Skeletal muscle cell (primary cell): ENCODE results near the gene CEACAM19.
"Not testable (repeated sequence)": the region's sequence is repeated elsewhere in the genome, so short reads cannot be mapped to it uniquely, and the experiment has no call there.

Source experiments
- DNase-seq: peaks from one replicate; pipeline ENCODE4 v3.0.0-alpha.2; 2010; ENCODE audit warnings: low read depth
- H3K4me3 ChIP-seq: 2 replicates; pipeline ENCODE4 v1.5.1; 2011; ENCODE audit warnings: low read depth, mild to moderate bottlenecking, control low read depth, low read length, moderate library complexity

CEACAM19 gene

DNA sequence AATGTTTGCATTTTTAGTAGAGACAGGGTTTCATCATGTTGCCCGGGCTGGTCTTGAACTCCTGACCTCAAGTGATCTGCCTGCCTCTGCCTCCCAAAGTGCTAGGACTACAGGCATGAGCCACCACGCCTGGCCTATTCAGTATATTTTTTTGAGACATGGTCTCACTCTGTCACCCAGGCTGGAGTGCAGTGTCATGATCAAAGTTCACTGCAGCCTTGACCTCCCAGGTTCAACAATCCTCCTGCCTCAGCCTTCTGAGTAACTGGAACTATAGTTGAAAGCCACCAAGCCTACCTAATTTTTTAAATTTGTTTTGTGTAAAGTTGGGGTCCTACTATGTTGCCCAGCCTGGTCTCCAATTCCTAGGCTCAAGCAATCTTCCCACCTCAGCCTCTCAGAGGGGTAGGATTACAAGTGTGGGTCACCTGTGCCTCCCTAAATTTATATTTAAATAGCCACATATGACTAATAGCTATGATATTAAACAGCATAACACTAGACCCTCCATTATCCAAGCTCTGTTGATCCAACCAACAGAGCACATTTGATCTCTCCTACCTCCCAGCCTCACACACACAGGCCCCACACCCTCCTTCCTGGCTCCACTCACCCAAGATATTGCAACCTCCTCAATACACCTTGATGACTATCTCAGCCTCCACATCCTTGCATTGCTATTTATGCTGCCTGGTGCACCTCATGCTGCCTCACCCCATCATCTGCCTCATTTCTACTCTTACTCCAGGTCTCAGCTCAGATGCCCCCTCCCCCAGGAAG, 2.1 kb upstream of the CEACAM19 start:
- no peak overlapping the region for H3K4me3 ChIP-seq
- DNase-seq: no peak

DNA sequence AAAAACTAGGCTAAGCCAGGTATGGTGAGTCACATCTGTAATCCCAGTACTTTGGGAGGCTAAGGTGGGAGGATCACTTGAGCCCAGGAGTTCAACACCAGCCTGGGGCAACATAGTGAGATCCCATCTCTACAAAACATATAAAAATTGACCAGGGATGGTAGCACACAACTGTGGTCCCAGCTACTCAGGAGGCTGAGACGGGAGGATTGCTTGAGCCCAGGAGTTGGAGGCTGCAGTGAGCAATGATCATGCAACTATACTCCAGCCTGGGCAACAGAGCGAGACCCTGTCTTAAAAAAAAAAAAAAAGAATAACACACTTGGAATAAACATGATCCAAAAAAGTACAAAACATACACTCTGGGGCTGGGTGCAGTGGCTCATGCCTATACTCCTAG, 1.3 kb upstream of the CEACAM19 start:
- not testable (repeated sequence) for H3K4me3 ChIP-seq, DNase-seq

DNA sequence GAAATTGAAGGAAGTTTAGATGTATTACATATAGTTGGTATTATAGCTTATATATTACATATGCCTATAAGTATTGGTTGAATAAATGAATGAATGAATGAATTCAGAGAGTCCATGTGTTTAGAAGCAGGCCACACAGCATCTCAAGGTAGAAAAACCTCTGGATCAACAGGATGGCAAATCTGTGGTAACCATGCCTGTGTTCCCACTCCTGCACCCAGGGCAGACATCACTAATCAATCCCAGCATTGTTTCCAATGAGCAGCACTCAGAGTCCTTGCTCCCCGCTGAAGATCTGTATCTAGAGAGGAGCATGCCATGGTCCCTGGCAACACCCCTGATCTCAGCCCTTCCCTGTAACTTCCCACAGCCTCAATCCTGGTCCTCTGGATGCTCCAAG, 944 bp downstream of the CEACAM19 start:
- H3K4me3 ChIP-seq: no peak overlapping the region
- no peak for DNase-seq

DNA sequence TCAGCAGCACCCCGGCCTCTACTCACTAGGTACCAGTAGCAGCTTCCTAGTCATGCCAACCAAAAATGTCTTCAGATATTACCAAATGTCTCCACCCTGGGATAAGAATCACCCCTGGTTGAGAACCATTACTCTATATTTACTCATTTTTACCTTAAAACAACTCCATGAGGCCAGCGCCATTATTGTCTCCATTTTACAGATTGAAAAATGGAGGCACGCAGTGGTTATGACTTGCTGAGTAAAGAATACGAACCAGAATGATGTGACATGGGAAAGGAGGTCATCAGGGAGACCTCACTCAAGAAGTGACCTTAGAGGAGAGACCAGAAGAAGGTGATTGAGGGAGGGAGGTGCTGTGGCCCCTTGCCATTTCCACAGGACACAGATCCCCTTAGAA, 2.2 kb downstream of the CEACAM19 start:
- H3K4me3 ChIP-seq: no peak overlapping the region
- DNase-seq: no peak

DNA sequence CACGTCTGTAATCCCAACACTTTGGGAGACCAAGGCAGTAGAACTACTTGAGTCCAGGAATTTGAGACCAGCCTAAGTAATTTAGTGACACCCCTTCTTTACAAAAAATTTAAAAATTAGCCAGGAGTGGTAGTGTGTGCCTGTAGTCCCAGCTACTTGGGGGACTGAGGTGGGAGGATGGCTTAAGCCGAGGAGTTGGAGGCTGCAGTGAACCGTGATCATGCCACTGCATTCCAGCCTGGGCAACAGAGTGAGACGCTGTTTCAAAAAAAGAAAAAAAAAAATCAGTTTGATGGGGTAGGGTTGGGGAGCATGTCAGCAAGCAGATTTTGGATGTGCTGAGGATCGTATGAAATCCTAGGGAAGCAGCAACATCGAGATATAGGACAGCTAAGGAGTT, 4.2 kb downstream of the CEACAM19 start:
- no peak for DNase-seq
- H3K4me3 ChIP-seq: no peak overlapping the region

DNA sequence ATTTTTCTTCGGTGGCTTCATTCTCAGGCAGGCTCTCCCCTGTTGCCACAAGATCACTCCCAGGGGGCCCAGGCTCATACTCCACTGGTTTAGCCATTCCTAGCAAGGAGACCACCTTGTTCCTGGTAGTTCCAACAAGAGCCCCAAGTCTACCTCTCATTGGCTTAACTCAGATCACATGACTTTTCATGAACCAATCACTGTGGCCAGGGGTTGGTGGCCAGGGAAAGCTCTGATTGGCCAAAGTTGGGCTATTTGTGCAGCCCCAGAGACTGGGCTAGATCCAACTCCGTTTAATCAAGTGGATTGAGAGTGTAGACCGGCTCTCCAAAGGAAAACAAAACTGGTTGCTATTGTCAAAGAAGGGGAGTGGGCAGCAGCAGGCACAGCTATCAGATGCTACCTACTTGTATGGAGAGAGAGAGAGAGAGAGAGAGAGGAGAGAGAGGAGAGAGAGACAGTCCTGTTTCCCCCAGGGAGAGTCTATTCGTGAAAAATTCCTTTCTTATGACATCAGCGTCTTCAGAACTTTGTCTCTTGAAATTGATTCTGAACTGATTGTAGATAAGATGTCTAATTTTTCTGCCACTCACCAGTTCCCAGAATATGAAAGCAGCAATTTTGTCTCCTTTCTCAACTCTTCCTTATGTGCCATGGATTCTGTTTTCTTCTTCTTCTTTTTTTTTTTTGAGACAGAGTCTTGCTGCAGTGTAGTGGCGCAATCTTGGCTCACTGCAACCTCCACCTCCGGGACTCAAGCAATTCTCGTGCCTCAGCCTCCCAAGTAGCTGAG, 5.9 kb downstream of the CEACAM19 start:
- no peak for DNase-seq
- H3K4me3 ChIP-seq: no peak overlapping the region

DNA sequence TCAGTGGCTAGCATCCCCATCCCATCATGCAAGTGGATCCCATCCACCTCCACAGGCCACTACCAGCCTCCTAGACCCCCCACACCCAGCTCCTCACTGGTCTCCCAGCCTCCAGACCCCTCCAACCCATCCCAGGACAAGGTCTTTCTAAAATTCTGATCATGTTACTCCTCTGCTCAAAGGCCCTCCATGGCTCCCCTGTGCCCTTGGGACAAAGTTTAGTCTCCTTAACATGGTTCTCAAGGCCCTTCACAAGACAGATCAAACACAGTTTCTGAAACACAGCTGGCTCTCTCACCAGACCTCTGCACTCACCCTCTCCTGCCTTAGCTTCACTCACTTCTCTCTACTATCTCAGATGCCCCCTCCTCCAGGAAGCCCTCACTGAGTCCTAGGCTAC, 9.3 kb downstream of the CEACAM19 start:
- H3K4me3 ChIP-seq: no peak overlapping the region
- DNase-seq: no peak

DNA sequence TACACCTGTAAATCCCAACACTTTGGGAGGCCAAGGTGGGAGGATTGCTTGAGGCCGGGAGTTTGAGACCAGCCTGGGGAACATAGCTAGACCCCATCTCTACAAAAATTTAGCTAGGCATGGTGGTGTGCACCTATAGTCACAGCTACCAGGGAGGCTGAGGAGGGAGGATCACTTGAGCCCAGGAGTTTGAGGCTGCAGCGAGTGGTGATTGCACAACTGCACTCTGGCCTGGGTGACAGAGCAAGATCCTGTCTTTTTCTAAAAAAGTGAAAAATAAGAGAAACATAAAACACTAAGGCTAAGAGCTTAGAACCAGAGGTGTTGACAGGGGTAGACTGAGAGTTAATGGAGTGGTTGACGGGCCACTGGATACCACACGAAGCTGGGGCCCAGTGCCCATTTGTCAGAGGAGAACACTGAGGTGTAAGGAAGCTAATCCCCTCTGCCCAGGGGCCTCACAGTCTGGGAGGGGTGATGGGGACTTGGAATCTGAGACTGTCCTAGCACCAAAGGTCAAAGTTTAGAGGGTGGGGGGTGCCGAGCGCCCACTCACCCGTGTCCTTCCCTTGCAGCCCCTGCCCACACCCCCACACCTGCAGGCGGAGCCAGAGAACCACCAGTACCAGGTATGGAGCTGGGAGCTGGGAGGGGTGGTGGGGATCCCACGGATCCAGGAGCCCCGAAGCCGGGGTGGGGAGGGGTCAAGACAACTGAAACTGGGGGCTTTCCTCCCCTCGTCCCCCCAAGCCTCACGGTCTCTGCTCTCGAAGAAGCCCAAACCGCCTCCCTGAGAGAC, 10.9 kb downstream of the CEACAM19 start:
- no peak overlapping the region for H3K4me3 ChIP-seq
- DNase-seq: no peak

DNA sequence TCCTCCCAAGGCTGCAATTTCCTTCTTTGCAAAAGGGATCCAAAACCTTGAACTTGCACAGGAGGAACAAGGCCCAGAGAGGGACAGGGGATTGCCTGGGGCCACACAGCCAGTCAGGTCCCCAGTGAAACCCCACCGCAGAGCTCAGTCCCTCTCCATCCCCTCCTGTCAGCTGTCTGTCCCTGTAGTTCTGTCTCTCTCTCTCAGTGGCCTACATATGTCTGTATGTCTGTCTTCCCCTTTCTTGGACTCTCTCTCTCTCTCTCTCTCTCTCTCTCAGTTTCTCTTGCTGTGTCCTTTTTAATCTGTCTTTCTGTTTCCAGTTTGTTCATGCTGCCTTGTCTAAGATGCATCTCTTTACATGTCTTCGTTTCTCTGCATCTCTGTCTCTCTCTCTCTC, 11.5 kb downstream of the CEACAM19 start:
- H3K4me3 ChIP-seq: no peak overlapping the region
- no peak for DNase-seq

DNA sequence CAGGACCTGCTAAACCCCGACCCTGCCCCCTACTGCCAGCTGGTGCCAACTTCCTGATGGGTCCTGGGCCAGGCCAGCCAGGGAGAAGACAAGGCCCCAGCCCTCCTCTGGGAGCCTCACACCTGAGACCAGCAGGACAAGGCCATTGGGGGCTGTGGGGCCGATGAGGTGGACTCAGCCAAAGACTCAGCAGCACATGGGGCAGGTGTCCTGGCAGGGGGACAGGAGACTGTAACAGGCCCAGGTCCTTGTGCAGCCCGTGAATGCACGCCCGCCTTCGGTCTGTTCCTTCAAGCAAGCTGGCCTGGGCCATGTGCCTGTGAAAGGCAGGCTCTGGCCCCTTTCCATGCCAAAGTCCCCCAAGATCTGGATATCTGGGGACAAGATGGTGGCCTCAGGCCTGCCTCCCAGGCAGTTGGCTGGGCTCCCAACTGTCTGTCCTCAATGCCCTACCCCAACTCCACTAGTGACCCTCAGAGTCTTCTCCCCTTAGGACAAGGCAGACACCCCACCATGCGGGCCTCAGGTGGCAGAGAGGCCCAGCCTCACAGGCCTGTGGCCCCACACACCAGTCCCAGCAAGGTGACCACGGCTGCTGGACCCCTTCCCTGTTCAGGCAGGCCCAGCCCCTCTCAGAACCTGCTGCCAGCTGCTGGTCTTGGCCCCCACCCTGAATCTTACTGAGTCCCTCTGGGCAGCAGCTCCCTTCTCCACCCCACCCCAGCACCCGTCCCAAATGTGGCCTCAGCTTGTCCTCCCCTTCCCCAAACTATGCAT, 12.3 kb downstream of the CEACAM19 start:
- DNase-seq: no peak
- H3K4me3 ChIP-seq: no peak overlapping the region

DNA sequence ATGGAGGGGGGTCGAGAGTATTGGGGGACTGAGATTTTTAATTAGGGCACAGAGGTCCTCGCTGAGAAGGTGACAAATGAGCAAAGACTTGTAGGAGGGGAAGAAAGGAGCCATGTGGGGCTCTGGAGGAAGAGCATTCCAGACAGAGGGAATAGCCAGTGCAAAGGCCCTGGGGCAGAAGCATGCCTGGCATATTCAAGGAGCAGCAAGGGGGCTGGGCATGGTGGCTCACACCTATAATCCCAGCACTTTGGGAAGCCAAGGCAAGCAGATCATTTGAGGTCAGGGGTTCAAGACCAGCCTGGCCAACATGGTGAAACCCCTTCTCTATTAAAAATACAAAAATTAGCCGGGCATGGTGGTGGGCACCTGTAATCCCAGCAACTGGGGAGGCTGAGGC, 13.1 kb downstream of the CEACAM19 start:
- DNase-seq, H3K4me3 ChIP-seq: not testable (repeated sequence)

DNA sequence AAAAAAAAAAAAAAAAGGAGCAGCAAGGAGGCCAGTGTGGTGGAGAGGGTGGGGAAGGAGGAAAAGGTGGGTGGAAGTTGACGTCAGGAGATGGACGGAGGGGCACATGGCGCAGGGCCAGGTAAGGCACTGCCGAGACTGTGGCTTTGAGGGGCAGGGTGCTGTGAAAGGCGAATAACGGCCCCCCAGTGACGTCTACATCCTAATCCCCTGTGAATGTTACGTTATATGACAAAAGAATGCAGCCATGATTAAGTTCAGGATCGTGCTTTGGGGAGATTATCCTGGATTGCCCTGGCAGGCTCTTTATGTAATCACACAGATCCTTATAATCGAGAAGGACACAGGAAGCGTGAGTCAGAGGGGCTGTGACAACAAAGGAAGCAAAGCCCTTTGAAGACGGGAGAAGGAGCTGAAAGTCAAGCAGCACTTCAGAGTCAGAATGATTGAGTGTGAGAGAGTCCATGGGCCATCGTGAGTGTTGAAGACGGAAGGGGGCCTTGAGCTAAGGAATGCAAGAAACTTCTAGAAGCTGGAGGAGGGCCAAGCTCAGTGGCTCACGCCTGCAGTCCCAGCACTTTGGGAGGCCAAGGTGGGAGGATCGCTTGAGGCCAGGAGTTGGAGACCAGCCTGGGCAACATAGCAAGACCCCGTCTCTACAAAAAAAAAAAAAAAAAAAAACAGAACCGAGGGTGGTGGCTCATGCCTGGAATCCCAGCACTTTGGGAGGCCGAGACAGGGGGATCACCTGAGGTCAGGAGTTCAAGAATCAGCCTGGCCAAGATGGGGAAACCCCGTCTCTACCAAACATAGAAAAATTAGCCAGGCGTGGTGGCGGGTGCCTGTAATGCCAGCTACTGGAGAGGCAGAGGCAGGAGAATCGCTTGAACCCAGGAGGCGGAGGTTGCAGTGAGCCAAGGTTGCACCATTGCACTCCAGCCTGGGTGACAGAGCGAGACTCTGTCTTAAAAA, 13.9 kb downstream of the CEACAM19 start:
- no peak overlapping the region for H3K4me3 ChIP-seq

DNA sequence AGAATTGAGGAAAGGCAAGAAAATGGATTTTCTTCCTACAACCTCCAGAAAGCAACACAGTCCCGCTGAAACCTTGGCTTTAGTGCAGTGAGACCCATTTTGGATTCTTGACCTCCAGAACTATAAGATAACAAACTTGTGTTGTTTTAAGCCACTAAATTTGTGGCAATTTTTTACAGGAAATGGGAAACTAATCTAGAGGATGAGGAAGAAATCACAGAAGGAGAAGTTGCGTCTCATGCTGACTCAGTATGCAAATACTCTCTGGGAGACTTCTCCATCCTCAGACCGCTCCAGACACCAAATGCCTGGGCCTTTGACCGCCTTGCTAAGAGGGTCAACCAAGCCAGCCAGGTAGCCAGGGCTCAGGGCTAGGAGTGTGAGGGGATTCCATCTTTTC, 14.6 kb downstream of the CEACAM19 start:
- no peak overlapping the region for H3K4me3 ChIP-seq
- DNase-seq: no peak

More for the DNA sequence above, 13.9 kb downstream of the CEACAM19 start:
- peak; percentile 70 for DNase-seq

DNA sequence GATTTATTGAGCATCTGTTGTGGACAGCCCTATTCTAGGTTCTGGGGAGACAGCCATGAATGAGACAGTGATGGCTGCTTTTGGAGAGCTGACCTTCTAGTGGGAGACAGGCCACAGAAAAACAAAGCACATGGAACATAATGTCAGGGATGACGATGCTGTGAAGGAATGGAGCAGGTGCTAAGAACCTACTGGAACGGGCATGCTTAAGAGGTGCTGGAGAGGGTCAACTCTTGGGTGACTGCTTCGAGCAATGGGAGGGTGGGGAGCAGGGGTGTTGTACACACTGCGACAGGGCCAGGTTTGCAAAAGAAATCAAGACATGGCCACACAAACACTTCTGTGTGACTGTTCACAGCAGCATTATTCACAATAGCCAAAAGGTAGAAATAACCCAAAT, 15.6 kb downstream of the CEACAM19 start:
- no peak overlapping the region for H3K4me3 ChIP-seq
- DNase-seq: no peak

DNA sequence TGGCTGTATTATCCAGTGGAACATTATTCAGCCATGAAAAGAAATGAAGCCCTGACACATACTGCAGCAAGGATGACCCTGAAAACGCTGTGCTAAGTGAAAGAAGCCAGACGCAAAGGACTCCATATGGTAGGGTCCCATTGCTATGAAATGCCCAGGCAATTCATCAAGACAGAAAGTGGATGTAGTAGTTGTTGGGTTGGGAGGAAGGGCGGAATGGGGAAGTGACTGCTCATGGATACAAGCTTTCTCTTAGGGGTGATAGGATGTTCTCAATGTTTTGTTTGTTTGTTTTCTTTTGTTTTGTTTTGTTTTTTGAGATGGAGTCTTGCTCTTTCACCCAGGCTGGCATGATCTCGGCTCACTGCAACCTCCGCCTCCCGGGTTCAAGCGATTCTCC, 16.6 kb downstream of the CEACAM19 start:
- H3K4me3 ChIP-seq: no peak overlapping the region
- DNase-seq: no peak

DNA sequence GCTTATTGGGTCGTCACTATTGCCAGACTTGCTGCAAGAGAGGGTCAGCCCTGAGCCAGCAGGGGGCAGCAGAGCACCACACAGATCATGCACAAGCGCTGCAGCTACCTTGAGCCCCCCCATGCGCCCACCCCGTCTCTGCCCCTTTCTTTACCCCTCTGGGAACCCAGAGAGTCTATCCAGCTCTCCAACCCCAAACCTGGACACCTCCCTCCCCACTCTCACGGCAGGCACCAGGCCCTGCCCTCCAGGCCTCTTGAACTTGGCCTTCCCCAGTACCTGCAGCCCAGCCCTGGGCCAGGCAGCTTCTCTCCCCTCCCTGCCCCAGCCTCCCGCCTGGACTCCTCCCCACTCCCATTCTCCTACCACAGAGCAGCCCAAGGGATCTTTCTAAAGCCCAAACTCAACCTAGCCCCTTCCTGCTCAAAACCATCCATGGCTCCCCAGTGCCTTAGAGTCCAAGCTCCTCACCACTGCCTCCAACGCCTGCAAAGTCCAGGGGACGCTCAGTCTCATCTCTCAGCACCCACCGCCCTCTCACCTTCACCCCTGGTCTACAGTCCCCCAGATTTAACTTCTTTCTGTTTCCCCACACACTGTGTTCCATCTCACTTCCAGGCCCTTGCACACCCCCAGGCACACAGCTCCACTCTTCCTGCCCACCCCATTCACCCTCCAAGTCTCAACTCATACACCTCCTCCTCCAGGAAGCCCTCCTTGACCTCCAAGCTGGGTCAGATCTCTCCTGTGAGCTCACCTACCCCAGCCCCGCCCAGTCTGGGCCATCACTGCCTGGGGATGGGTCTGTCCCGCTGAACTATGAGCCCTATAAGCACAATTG, 18.2 kb downstream of the CEACAM19 start:
- no peak overlapping the region for H3K4me3 ChIP-seq
- no peak for DNase-seq

DNA sequence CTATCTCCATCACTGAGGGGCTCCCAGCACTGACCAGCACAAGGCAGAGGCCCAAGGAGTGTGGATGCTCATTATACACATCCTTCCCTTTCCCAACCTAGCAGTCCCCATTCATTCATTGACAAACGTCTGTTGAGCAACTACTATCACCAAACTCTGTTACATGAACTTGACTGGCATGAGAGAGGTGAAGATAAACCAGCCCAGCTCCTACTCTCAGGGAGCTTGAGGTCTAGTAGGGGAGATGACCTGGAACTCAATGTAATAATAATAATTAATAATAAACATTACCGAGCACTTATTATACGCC, 18.8 kb downstream of the CEACAM19 start:
- no peak for DNase-seq
- no peak overlapping the region for H3K4me3 ChIP-seq

DNA sequence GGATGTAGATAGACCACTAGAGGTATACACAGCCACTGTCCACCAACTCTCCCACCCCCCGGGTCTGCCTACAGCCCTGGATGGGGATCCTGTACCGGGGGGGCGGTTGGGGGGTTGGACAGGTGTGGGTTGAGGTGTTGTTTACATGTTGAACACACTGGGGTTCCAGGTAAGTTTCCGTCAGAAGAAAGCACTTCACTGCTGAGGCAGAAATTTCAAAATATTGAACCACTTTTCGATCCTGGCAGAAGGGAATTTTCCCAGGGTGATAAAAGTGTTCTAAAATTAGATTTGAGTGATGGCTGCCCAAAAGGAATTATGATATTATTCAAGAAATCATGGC, 21.1 kb downstream of the CEACAM19 start:
- H3K4me3 ChIP-seq: no peak overlapping the region
- DNase-seq: no peak
